CD4-positive, alpha-beta T cell (primary cell): ENCODE results near the gene FN1. TPM values are rescaled to one million over a fixed set of nuclear protein-coding genes. Genes with fewer than 3 reads are reported as not detected.

Experiments used
- ATAC-seq: fragments of 200-7000 bp; cut with Tn5 transposase; one replicate; pipeline ENCODE4 v1.10.0; 2022; ENCODE audit warnings: mild to moderate bottlenecking; ENCODE audit not compliant: poor library complexity
- CTCF ChIA-PET: fragments of 350-600 bp; sonication (Branson Sonifier 250); formaldehyde crosslinking; loops from one replicate; lab custom pipeline; 2021; ENCODE audit warnings: antibody characterized with exemption, inconsistent platforms; lab: Charles Lee
- POLR2A ChIA-PET: fragments of 350-600 bp; sonication (Branson Sonifier 250); formaldehyde crosslinking; loops from one replicate; lab custom pipeline; 2021; ENCODE audit warnings: antibody characterized with exemption, inconsistent platforms; lab: Charles Lee
- DNase-seq, 14 experiments: peaks; one replicate each; pipeline ENCODE4 v3.0.0-alpha.2; 2013 to 2020; ENCODE audit warnings: mixed read lengths in 2 of 14
- H3K27ac ChIP-seq, 2 donors: one replicate each; pipeline versions ENCODE4 v1.5.1 to v1.7.0; 2013; ENCODE audit warnings: low read length in 2 of 2, low read depth in 1 of 2, mild to moderate bottlenecking in 1 of 2
- H3K27me3 ChIP-seq, 2 experiments: 1 replicate in 1 of 2; 2 replicates in 1 of 2; pipeline versions ENCODE4 v1.6.1 to v1.7.0; 2013; ENCODE audit warnings: low read length in 2 of 2, control low read depth in 1 of 2, mild to moderate bottlenecking in 1 of 2, moderate library complexity in 1 of 2; ENCODE audit not compliant: insufficient read depth in 2 of 2, control insufficient read depth in 1 of 2
- H3K36me3 ChIP-seq: one replicate; pipeline ENCODE4 v1.6.1; 2013; ENCODE audit warnings: low read length, control low read depth; ENCODE audit not compliant: insufficient read depth
- H3K4me1 ChIP-seq: one replicate; pipeline ENCODE4 v1.6.1; 2013; ENCODE audit warnings: low read length, control low read depth; ENCODE audit not compliant: insufficient read depth
- H3K4me3 ChIP-seq: one replicate; pipeline ENCODE4 v1.5.1; 2013; ENCODE audit warnings: mild to moderate bottlenecking, low read length, moderate library complexity
- H3K9me3 ChIP-seq, 2 experiments: 1 replicate in 1 of 2; 2 replicates in 1 of 2; pipeline versions ENCODE4 v1.6.1 to v1.7.0; 2013; ENCODE audit warnings: low read length in 2 of 2, mild to moderate bottlenecking in 2 of 2, control low read depth in 1 of 2, moderate library complexity in 1 of 2; ENCODE audit not compliant: control insufficient read depth in 1 of 2, insufficient read depth in 1 of 2
- H3K27ac Mint-ChIP-seq: one replicate; pipeline ENCODE4 v1.8.0; 2020; ENCODE audit warnings: mixed read lengths
- H3K27me3 Mint-ChIP-seq: one replicate; pipeline ENCODE4 v1.8.0; 2021; ENCODE audit warnings: mixed read lengths
- H3K36me3 Mint-ChIP-seq: one replicate; pipeline ENCODE4 v1.8.0; 2021; ENCODE audit warnings: low read depth, mixed read lengths
- H3K4me1 Mint-ChIP-seq: one replicate; pipeline ENCODE4 v1.8.0; 2021; ENCODE audit warnings: low read depth, mixed read lengths
- H3K4me3 Mint-ChIP-seq: one replicate; pipeline ENCODE4 v1.8.0; 2020; ENCODE audit warnings: mild to moderate bottlenecking, mixed read lengths
- H3K9me3 Mint-ChIP-seq: one replicate; pipeline ENCODE4 v1.8.0; 2020; ENCODE audit warnings: mixed read lengths
- CTCF ChIP-seq: fragments of 200-600 bp; IDR thresholded peaks from one replicate; pipeline ENCODE4 v1.8.0; 2022; ENCODE audit warnings: antibody characterized with exemption, mild to moderate bottlenecking
- intact Hi-C, 2 experiments: fragments of 100-400 bp; cut with DNase I in 1 of 2; cut with micrococcal nuclease in 1 of 2; formaldehyde crosslinking; loops; one replicate each; pipeline versions ENCODE4 v1.15.1 to v1.9.0; 2023 to 2025; cut with DNase I, micrococcal nuclease
- total RNA-seq, 174 experiments: library from RNA in 2 of 174; stranded (reverse) in 2 of 174; gene quantifications; one replicate each; pipeline ENCODE4 v1.2.3 and lab custom pipeline; 2021 to 2026

Gene FN1
- total RNA-seq, 2 experiments from 2014 or later = 0.41 to 0.61 TPM

GRCh38 chr2:215375467-215375830 is 60.4 kb downstream of the FN1 start:
- H3K27ac ChIP-seq = no peak overlapping the region
- peaks cover 0 to 5% of the 10 kb centered on the region in 2 experiments for H3K9me3 ChIP-seq
- Mint-ChIP-seq H3K4me1 (no peaks in the 10 kb centered on the region), H3K27ac (no peak overlapping the region), H3K27me3 (no peaks in the 10 kb centered on the region), H3K9me3 (no peaks in the 10 kb centered on the region), H3K36me3 (peaks cover 20% of the 10 kb centered on the region), H3K4me3 (no peak overlapping the region)
- POLR2A ChIA-PET = no interaction called here
- no peaks in the 10 kb centered on the region for H3K36me3 ChIP-seq
- CTCF ChIA-PET = no interaction called here
- intact Hi-C loops = no loop called here
- ATAC-seq (no peak), DNase-seq (no peak)
- no peaks in the 10 kb centered on the region for H3K4me1 ChIP-seq
- no peak for TF ChIP-seq CTCF
- H3K27me3 ChIP-seq = no peaks in the 10 kb centered on the region
- no peak overlapping the region for H3K4me3 ChIP-seq

- Histone ChIP-seq H3K27me3 (no peaks in the 10 kb centered on the region), H3K4me3 (no peak overlapping the region), H3K36me3 (no peaks in the 10 kb centered on the region), H3K4me1 (no peaks in the 10 kb centered on the region), H3K27ac (no peak overlapping the region), H3K9me3 (peaks cover 0 to 5% of the 10 kb centered on the region in 2 experiments)
- CTCF ChIA-PET = no interaction called here
- no peaks in the 10 kb centered on the region for H3K9me3 Mint-ChIP-seq
- H3K36me3 Mint-ChIP-seq = peaks cover 17% of the 10 kb centered on the region
- H3K4me1 Mint-ChIP-seq = no peaks in the 10 kb centered on the region
- ATAC-seq = no peak
- H3K4me3 Mint-ChIP-seq = no peak overlapping the region
- no peak overlapping the region for H3K27ac Mint-ChIP-seq
- no peaks in the 10 kb centered on the region for H3K27me3 Mint-ChIP-seq
- POLR2A ChIA-PET = no interaction called here
- intact Hi-C loops = no loop called here
- no peak for DNase-seq
- no peak for TF ChIP-seq CTCF
Observed at GRCh38 chr2:215374642-215375466, 61.0 kb downstream of the FN1 start.

GRCh38 chr2:215374002-215374401 is 61.9 kb downstream of the FN1 start:
- H3K4me1 Mint-ChIP-seq = no peaks in the 10 kb centered on the region
- no peaks in the 10 kb centered on the region for H3K9me3 Mint-ChIP-seq
- intact Hi-C loops = no loop called here
- no peak for DNase-seq
- Histone ChIP-seq H3K27me3 (no peaks in the 10 kb centered on the region), H3K4me1 (no peaks in the 10 kb centered on the region), H3K9me3 (peaks cover 0 to 5% of the 10 kb centered on the region in 2 experiments), H3K4me3 (no peak overlapping the region), H3K36me3 (no peaks in the 10 kb centered on the region), H3K27ac (no peak overlapping the region)
- ChIA-PET CTCF (no interaction called here), POLR2A (no interaction called here)
- no peak overlapping the region for H3K4me3 Mint-ChIP-seq
- peaks cover 17% of the 10 kb centered on the region for H3K36me3 Mint-ChIP-seq
- H3K27me3 Mint-ChIP-seq = no peaks in the 10 kb centered on the region
- no peak for ATAC-seq
- H3K27ac Mint-ChIP-seq = no peak overlapping the region
- TF ChIP-seq CTCF = no peak
